HCT116 (cell line): ENCODE measurements around the gene FAM98C. TPM values are rescaled to one million over a fixed set of nuclear protein-coding genes. Genes with fewer than 3 reads are reported as not detected.

Source experiments
- ATAC-seq: fragments of 200-7000 bp; cut with Tn5 transposase; 2 replicates; pipeline ENCODE4 v1.9.1; 2020; ENCODE audit warnings: mild to moderate bottlenecking, moderate library complexity
- BruUV-seq: library from RNA; stranded (reverse); fragments of 400-500 nt; replicated peaks from 2 replicates; lab custom pipeline; 2021; lab: Mats Ljungman, UMichigan
- CTCF ChIA-PET: fragments of 300-600 bp; sonication (Branson Sonifier 250); formaldehyde crosslinking; loops from one replicate; lab custom pipeline; 2021; ENCODE audit warnings: antibody characterized with exemption; lab: Charles Lee
- POLR2A ChIA-PET: fragments of 300-600, 350-600 bp; sonication (Branson Sonifier 250); formaldehyde crosslinking; loops from one replicate; lab custom pipeline; 2021; ENCODE audit warnings: antibody characterized with exemption; lab: Charles Lee
- RAD21 ChIA-PET, 2 experiments: fragments of 300-600 bp; sonication (Branson Sonifier 250); formaldehyde crosslinking; loops; one replicate each; lab custom pipeline; 2023; ENCODE audit warnings: low total read pairs in 2 of 2; ENCODE audit not compliant: uncharacterized antibody in 2 of 2, unreplicated experiment in 2 of 2, low non-redundant PET in 1 of 2; lab: Charles Lee
- DNase-seq: peaks from one replicate; pipeline ENCODE4 v3.0.0-alpha.2; 2010; ENCODE audit warnings: low read depth, low spot score
- H2AFZ ChIP-seq: fragments of 200-600 bp; shearing (Covaris generic), sonication (generic); 2 replicates; pipeline ENCODE4 v1.6.1; 2017; ENCODE audit warnings: low read depth, mixed run types, mixed read lengths, antibody characterized with exemption, low read length; ENCODE audit not compliant: poor library complexity, severe bottlenecking
- H3K27ac ChIP-seq: 2 replicates; pipeline ENCODE4 v1.5.1; 2012; ENCODE audit warnings: low read depth, low read length
- H3K27me3 ChIP-seq: fragments of 200-600 bp; sonication (generic); 2 replicates; pipeline ENCODE4 v1.6.1; 2016; ENCODE audit warnings: mixed run types, low read length, mixed read lengths; ENCODE audit not compliant: insufficient read depth
- H3K36me3 ChIP-seq, 2 experiments: fragments of 200-500 bp in 1 of 2; fragments of 200-600 bp in 1 of 2; sonication (Bioruptor generic) in 1 of 2; sonication (generic) in 1 of 2; 2 replicates each; pipeline versions ENCODE4 v1.5.1 to v1.6.1; 2014 to 2016; ENCODE audit warnings: low read length in 2 of 2, inconsistent platforms in 1 of 2, mixed read lengths in 1 of 2, mixed run types in 1 of 2; ENCODE audit not compliant: insufficient read depth in 2 of 2, control insufficient read depth in 1 of 2
- H3K4me1 ChIP-seq, 2 experiments: fragments of 200-600 bp in 1 of 2; sonication (generic) in 1 of 2; 2 replicates each; pipeline versions ENCODE4 v1.5.1 to v1.6.1; 2012 to 2017; ENCODE audit warnings: low read length in 2 of 2, inconsistent platforms in 1 of 2, mild to moderate bottlenecking in 1 of 2, mixed read lengths in 1 of 2, mixed run types in 1 of 2, moderate library complexity in 1 of 2; ENCODE audit not compliant: insufficient read depth in 2 of 2, control insufficient read depth in 1 of 2
- H3K4me2 ChIP-seq: fragments of 200-600 bp; sonication (generic); 2 replicates; pipeline ENCODE4 v1.6.1; 2017; ENCODE audit warnings: mixed run types, low read length, mixed read lengths
- H3K4me3 ChIP-seq, 2 experiments: fragments of 200-600 bp in 1 of 2; sonication (generic) in 1 of 2; replicated peaks in 1 of 2; 2 replicates each; pipeline ENCODE4 v1.5.1; 2011 to 2016; ENCODE audit warnings: low read length in 2 of 2, control low read depth in 1 of 2, low read depth in 1 of 2, mild to moderate bottlenecking in 1 of 2, mixed read lengths in 1 of 2, mixed run types in 1 of 2
- H3K79me2 ChIP-seq: fragments of 200-600 bp; sonication (generic); 2 replicates; pipeline ENCODE4 v1.6.1; 2017; ENCODE audit warnings: mild to moderate bottlenecking, mixed run types, low read length, moderate library complexity, mixed read lengths; ENCODE audit not compliant: insufficient read depth
- H3K9ac ChIP-seq: fragments of 200-600 bp; sonication (generic); 2 replicates; pipeline ENCODE4 v1.6.1; 2016; ENCODE audit warnings: low read length, mixed read lengths
- H3K9me2 ChIP-seq: fragments of 200-600 bp; sonication (generic), shearing (Covaris generic); 2 replicates; pipeline ENCODE4 v1.6.1; 2017; ENCODE audit warnings: mixed run types, mild to moderate bottlenecking, moderate library complexity; ENCODE audit not compliant: insufficient read depth
- H3K9me3 ChIP-seq, 2 experiments: fragments of 200-500 bp in 1 of 2; fragments of 200-600 bp in 1 of 2; sonication (Bioruptor generic) in 1 of 2; sonication (generic) in 1 of 2; 2 replicates each; pipeline ENCODE4 v1.6.1; 2014 to 2017; ENCODE audit warnings: low read length in 2 of 2, mixed read lengths in 2 of 2, inconsistent platforms in 1 of 2, low read depth in 1 of 2, mild to moderate bottlenecking in 1 of 2, mixed run types in 1 of 2, moderate library complexity in 1 of 2; ENCODE audit not compliant: control insufficient read depth in 1 of 2, insufficient read depth in 1 of 2
- H4K20me1 ChIP-seq: fragments of 200-600 bp; sonication (generic), shearing (Covaris generic); 2 replicates; pipeline ENCODE4 v1.6.1; 2017; ENCODE audit warnings: mixed run types, mild to moderate bottlenecking, moderate library complexity; ENCODE audit not compliant: insufficient read depth
- ATF3 ChIP-seq: IDR thresholded peaks from 2 replicates; pipeline ENCODE4 v1.6.1; 2012
- CEBPB ChIP-seq: IDR thresholded peaks from 2 replicates; pipeline ENCODE4 v1.6.1; 2012; ENCODE audit warnings: low read depth
- CTCF ChIP-seq, 3 experiments: fragments of 200-600 bp in 1 of 3; sonication (generic) in 1 of 3; IDR thresholded peaks in 2 of 3; conservative IDR thresholded peaks in 1 of 3; 2 replicates each; pipeline ENCODE4 v1.5.1; 2012 to 2017; ENCODE audit warnings: low read depth in 2 of 3, low read length in 2 of 3, antibody characterized with exemption in 1 of 3, borderline replicate concordance in 1 of 3, control low read depth in 1 of 3, mild to moderate bottlenecking in 1 of 3, mixed read lengths in 1 of 3, mixed run types in 1 of 3, moderate library complexity in 1 of 3; ENCODE audit not compliant: insufficient read depth in 1 of 3
- EGR1 ChIP-seq: IDR thresholded peaks from 2 replicates; pipeline ENCODE4 v1.6.1; 2012; ENCODE audit warnings: low read depth
- ELF1 ChIP-seq: IDR thresholded peaks from 2 replicates; pipeline ENCODE4 v1.6.1; 2012; ENCODE audit warnings: low read depth, borderline replicate concordance
- EZH2 ChIP-seq: fragments of 200-600 bp; sonication (generic); IDR thresholded peaks from 2 replicates; pipeline ENCODE4 v1.6.1; 2017; ENCODE audit warnings: antibody characterized with exemption, mixed run types
- EZH2phosphoT487 ChIP-seq: fragments of 200-600 bp; IDR thresholded peaks from 2 replicates; pipeline ENCODE4 v1.6.1; 2018; ENCODE audit warnings: antibody characterized with exemption, borderline replicate concordance
- FOSL1 ChIP-seq: IDR thresholded peaks from 2 replicates; pipeline ENCODE4 v1.6.1; 2012; ENCODE audit warnings: low read depth
- MAX ChIP-seq: IDR thresholded peaks from 2 replicates; pipeline ENCODE4 v1.6.1; 2012
- POLR2A ChIP-seq: IDR thresholded peaks from 2 replicates; pipeline ENCODE4 v1.7.0; 2011; ENCODE audit warnings: borderline replicate concordance; ENCODE audit not compliant: insufficient read depth, insufficient read length; ENCODE audit errors: extremely low read depth
- RAD21 ChIP-seq: IDR thresholded peaks from 2 replicates; pipeline ENCODE4 v1.6.1; 2012; ENCODE audit warnings: low read depth, mild to moderate bottlenecking
- REST ChIP-seq: IDR thresholded peaks from 2 replicates; pipeline ENCODE4 v1.6.1; 2012; ENCODE audit warnings: low read depth
- SIN3A ChIP-seq: IDR thresholded peaks from 2 replicates; pipeline ENCODE4 v1.6.1; 2012; ENCODE audit warnings: low read depth
- SP1 ChIP-seq: IDR thresholded peaks from 2 replicates; pipeline ENCODE4 v1.6.1; 2012; ENCODE audit warnings: low read depth
- SRF ChIP-seq: IDR thresholded peaks from 2 replicates; pipeline ENCODE4 v1.6.1; 2012; ENCODE audit warnings: low read depth
- TCF7L2 ChIP-seq: IDR thresholded peaks from 2 replicates; pipeline ENCODE4 v1.7.0; 2011; ENCODE audit warnings: borderline replicate concordance, inconsistent platforms; ENCODE audit not compliant: insufficient read depth, insufficient read length; ENCODE audit errors: extremely low read depth
- YY1 ChIP-seq: IDR thresholded peaks from 2 replicates; pipeline ENCODE4 v1.6.1; 2011; ENCODE audit warnings: low read length, low read depth, moderate library complexity, mild to moderate bottlenecking; ENCODE audit not compliant: insufficient replicate concordance; ENCODE audit errors: extremely low read depth
- ZBTB33 ChIP-seq: IDR thresholded peaks from 2 replicates; pipeline ENCODE4 v1.6.1; 2011; ENCODE audit warnings: mild to moderate bottlenecking, low read length, moderate library complexity; ENCODE audit not compliant: insufficient replicate concordance; ENCODE audit errors: extremely low read depth
- ZFX ChIP-seq: fragments of 450-650 bp; IDR thresholded peaks from 2 replicates; pipeline ENCODE4 v1.6.1; 2017
- intact Hi-C: fragments of 100-400 bp; cut with micrococcal nuclease; formaldehyde crosslinking; loops from 2 replicates; pipeline ENCODE4 v1.10.0; 2022
- total RNA-seq: library from RNA; stranded (reverse); gene quantifications from one replicate; pipeline ENCODE4 v1.2.1, GENCODE V29; 2021; ENCODE audit not compliant: unreplicated experiment

FAM98C gene
- total RNA-seq, 1 experiment from 2014 or later: 33.8 TPM

- POLR2A ChIA-PET: no interaction called here
- Histone ChIP-seq H3K36me3 (no peaks in the 10 kb centered on the region), H3K9me2 (no peaks in the 10 kb centered on the region), H3K4me3 (no peak overlapping the region), H2AFZ (no peak overlapping the region), H3K79me2 (no peaks in the 10 kb centered on the region), H3K4me2 (no peak overlapping the region), H4K20me1 (no peaks in the 10 kb centered on the region), H3K27ac (no peak overlapping the region), H3K27me3 (no peaks in the 10 kb centered on the region)
- CTCF ChIA-PET: interaction anchor here (1.7 kb wide), 1 partner anchor 37 kb away, joined by 5 read pairs; the partner anchor contains the start of gene FAM98C
- intact Hi-C loops: no loop called here
- TF ChIP-seq SIN3A: no peak
- TF ChIP-seq SRF: no peak
- no peak for TF ChIP-seq TCF7L2
- no peak for TF ChIP-seq ZBTB33
- no peak for TF ChIP-seq POLR2A
- no peak for TF ChIP-seq CEBPB
- no peak for TF ChIP-seq MAX
- no peak for TF ChIP-seq EZH2
- TF ChIP-seq REST: no peak
- no peak for TF ChIP-seq RAD21
- no peak for TF ChIP-seq ATF3
- no peak for TF ChIP-seq SP1
- TF ChIP-seq ELF1: no peak
- TF ChIP-seq ZFX: no peak
- no peak for TF ChIP-seq EGR1
- TF ChIP-seq FOSL1: no peak
- no peak for TF ChIP-seq EZH2phosphoT487
- TF ChIP-seq YY1: no peak
- TF ChIP-seq CTCF (IDR thresholded peaks at IDR 0.05 in 2 of 3, conservative IDR thresholded peaks at IDR 0.05 in 1 of 3; ENCODE audit: borderline replicate concordance in 1 of 3, insufficient read depth in 1 of 3, low read depth in 2 of 3, low read length in 2 of 3): no peak
- TF ChIP-seq, all 23 proteins: peak for 0
- no peak overlapping the region for H3K9ac ChIP-seq
- RAD21 ChIA-PET: no interaction called here
- DNase-seq (no peak), ATAC-seq (no peak)
- BruUV-seq: no TSS peak
- no peaks in the 10 kb centered on the region; a peak in 1 of 4 replicates for H3K4me1 ChIP-seq
- no peaks in the 10 kb centered on the region for H3K9me3 ChIP-seq
These were observed 37.7 kb downstream of the FAM98C start for GRCh38 chr19:38440592-38440991.
